Measurements from ENCODE around the gene HECTD3.
"Not testable (repeated sequence)": the region's sequence is repeated elsewhere in the genome, so short reads cannot be mapped to it uniquely, and the experiment has no call there.

HECTD3 gene

GRCh38 chr1:45014321-45015028 is 3.4 kb upstream of the HECTD3 start:
- DNase-seq (ENCODE audit: low read depth), result peak; percentile 67

DNA sequence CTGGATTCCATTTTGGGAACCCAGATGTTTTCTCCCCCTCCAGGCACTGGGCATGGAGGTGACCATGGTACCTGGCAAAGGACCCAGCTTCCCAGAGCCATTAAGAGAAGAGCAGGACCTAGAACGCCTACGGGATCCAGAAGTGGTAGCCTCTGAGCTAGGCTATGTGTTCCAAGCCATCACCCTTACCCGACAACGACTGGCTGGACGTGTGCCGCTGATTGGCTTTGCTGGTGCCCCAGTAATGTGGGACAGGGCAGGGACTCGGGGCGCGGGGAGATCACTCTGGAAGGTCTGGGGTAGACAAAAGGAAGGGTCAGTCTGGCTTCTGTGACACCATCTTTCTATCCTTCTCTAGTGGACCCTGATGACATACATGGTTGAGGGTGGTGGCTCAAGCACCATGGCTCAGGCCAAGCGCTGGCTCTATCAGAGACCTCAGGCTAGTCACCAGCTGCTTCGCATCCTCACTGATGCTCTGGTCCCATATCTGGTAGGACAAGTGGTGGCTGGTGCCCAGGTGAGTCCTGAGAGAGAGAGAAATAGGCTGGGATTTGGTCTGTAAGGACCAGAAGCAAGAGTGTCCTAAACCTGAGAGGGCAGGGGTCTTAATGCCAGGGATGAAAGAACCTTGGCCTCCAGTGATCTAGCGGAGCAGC is 2.6 kb upstream of the HECTD3 start:
- DNase-seq (ENCODE audit: low read depth), result no peak

DNA sequence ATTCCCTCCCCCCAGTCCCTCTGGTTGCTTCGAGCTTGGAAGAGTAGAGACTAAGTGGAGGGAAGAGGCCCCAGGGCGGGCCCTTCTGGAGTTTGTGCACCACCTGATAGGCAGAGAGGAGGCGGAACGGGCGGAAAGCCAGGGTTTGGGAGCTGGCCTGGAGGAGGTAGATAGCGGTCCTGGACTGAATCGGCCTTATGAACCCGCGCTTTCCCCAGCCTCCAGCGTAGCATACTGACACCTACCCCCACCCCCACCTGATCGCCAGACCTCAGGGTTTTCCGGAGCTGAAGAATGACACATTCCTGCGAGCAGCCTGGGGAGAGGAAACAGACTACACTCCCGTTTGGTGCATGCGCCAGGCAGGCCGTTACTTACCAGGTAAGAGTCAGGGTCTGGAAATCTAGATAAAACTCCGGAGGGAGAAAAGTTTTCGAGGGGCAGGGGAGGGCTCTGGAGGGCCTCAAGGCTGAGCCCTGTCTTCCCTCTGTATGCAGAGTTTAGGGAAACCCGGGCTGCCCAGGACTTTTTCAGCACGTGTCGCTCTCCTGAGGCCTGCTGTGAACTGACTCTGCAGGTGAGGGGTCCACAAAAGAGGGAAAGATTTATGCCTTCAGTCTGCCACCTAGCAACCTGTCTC is 1.6 kb upstream of the HECTD3 start:
- DNase-seq (ENCODE audit: low read depth), result no peak

DNA sequence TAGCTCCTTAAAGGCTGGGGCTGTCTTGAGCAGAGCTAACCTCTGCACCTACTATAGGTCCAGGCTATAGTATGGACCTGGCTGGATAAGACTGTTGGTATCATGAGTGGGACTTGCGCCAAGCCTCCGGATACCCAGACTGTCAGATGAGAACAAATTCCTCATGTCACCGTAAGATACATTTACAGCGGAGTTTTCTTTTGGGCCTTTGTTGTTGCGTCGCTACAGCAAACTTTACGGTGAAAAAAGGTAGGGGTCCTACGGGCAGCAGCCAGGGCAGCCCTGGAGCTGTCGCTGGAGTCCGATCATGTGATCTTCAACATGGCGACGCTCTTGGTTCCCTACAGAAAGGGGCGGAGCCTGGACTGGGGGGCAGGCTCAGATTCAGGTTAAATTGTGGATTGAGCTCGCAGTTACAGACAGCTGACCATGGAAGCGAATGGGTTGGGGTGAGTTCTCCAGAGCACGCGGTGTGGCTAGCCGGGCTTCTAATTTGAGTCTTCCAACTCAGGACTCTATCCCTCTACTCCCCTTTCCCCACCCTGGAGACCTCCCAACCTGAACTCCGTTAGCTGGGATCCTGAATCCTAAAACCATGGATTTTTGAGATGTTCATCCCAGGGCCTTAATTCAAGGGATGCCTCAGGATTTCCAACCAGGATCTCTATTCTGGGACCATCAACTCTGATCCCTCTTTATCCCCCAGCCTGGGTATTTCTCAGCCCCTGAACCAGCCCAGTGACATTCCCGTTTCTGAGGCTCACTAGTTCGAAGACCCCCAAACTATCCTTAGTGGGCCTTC is 914 bp upstream of the HECTD3 start, which contains the start of gene UROD:
UROD (plus strand) TSS at position 418 of the 802 bp plus-strand sequence; CDS start at position 430, 12 bp downstream.
- peak; percentile 77 for DNase-seq (ENCODE audit: low read depth)

DNA sequence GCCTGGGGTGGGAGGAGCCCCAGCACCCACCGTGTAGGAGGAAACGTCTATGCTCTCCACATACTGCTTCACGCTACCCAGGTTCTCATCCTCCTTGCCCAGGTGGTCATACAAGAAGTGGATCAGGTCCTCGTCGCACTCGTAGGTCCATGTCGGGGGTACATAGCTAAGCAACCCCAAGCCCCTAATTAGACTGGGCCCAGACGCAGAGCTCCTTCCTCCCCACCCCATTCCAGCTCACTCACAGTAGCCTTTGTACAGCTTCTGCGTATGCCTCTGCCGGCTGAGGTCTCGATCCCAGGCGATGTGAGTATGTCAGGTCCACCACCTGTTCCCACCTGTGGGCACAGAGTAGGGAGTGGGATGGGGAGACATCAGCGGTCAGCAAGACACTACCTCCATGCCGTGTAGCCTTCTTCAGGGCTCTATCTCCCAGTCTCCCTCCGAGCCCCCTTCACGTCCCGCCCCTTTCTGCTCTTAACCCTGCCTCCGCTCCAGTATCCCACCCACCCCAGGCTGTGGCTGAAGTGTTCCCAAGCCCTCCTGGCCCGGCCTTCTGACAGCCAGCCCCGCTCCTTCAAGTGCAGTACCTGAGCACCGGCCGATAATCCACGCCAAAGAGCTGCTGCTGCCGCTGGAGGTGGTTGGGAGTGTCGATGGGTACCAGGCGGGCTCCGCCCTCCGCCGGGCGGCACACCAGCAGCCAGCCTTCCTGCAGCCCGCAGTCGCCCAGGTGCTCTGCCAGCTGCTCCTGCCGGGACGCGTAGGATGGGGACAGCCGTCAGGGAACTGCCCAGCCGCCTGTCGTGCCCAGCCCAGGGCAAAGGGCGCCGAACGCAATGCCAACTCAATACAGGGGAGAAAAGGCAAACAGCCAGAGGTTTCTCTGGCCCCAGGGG is 919 bp downstream of the HECTD3 start:
- no peak for DNase-seq (ENCODE audit: low read depth)

DNA sequence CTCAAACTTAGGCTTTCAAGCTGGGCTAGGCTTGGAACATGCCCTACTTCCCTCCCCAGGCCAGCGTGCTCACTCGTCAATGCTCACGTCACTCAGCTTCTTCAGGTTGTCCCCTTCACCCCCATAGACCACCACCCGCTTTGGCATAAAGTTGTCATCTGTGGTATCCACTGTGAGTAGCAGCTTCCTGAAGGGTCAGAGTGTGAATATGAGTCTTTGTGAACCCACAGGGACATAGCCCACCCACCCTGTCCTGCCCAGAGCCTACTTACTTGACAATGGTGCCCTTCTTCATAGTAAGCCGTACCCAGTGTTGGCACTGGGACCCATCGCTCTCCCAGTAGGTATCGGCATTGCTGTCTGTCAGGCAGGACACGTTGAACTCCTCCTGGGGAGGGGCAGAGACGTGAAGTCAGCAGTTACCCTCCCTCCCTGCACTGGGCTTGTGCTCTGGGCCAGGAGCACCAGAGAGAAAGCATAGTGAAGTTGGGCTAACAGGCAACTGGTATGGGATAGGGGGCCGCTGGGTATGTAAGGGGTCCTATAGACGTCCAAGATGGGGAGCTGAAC is 1.7 kb downstream of the HECTD3 start:
- no peak for DNase-seq (ENCODE audit: low read depth)

GRCh38 chr1:45008516-45008915 is 2.6 kb downstream of the HECTD3 start:
- no peak for DNase-seq (ENCODE audit: low read depth)

DNA sequence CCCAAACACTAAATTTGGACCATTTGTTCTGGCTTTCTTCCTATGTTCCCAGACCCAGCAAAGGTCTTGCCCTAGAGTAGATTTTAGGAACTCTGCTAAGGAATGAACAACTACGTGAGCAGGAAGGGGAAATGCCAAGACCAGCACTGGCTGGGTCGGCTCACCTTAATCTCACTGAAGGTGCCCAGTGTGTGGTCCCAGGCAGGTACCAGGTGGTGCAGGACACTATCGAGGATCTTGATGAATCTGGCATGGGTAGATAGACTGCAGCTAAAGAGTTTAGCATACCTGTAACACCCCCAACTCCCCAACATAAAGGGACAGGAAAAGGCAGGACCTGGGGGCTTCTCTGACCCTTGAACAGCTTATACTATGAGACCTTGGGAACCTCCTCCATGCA is 3.0 kb downstream of the HECTD3 start:
- DNase-seq (ENCODE audit: low read depth), result no peak

GRCh38 chr1:45007311-45007710 is 3.8 kb downstream of the HECTD3 start:
- DNase-seq (ENCODE audit: low read depth), result no peak

GRCh38 chr1:45005761-45006160 is 5.4 kb downstream of the HECTD3 start:
- no peak for DNase-seq (ENCODE audit: low read depth)

DNA sequence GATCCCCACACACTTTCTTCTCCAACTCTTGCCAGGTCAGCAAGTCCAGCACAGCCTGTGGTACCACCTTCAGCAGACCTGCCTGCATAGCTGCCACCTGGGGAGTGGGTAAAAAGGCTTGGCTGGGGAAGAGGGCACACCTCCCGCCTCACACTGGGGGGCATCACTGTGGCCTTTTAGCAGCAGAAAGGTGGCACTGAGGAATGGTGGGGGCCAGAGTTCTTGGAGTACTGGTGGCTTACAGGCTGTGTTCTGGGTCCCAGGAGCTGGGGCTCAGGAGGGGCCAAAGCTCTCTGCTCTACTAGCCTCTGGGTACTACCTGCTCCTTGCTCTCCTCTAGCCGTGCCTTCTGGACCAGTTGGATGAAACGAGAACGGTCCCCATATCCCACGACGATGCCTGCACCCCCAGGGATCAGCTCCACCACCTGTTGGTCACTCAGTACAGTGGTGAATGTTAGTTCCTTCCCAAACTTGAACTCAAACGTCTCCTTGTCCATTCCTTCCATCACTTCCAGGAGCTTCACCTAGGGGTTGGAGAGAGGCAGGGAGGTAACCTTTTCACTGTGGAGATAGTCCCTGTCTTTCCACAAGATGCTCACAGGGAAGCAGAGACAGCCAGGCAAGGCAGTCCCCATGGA is 6.7 kb downstream of the HECTD3 start:
- no peak for DNase-seq (ENCODE audit: low read depth)

GRCh38 chr1:45003741-45004140 is 7.4 kb downstream of the HECTD3 start:
- DNase-seq (ENCODE audit: low read depth), result no peak

DNA sequence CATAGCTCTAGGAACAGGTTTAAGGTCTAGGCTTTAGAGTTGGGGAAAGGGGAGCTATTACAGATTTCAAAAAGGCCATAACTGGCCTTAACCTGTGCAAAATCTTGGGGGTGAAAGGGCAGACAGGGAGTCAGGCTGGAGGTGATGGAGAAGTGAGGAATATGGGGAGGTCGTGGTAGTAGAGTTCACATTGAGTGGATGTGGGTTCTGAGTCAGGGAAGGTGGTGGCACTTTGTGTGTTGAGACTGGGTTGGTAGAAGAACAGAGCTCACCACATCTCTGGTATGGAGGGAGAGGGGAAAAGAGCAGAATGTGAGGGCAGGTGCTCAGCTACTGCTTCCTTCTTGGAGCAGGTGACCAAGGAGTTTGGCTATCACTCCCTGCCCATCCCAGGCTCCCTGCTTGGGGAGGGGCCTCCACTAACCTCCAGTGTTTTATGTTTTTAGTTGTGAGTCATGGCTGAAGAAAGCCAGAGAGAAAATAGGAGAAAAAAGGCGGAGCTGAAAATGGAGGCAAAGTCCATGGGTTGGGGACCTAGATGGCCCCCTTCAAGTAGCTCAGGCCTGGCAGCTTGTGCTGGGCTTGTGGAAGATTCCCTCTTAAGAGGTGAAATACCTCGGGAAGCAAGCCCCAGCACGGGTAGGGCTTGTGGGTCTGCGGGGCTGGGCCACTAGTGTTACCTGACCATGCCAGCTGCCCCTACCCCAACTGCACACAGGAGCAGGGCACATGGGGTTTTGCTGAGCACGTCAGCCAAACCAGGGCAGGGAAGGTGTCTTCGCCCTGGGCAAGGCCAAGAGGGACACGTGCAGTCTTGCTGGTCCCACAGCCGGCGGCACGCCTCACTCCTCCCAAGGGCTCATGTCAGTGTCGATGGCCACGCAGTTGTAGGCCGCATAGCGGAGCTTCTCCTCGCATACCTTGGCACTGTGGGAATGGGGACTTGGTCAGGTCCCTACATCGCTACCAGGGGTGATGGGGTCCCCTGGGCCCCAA is 8.2 kb downstream of the HECTD3 start:
- DNase-seq (ENCODE audit: low read depth), result no peak

- not testable (repeated sequence) for DNase-seq (ENCODE audit: low read depth)
These were observed 9.5 kb downstream of the HECTD3 start for GRCh38 chr1:45001576-45001975.

GRCh38 chr1:45001011-45001481 is 10.1 kb downstream of the HECTD3 start:
- no peak for DNase-seq (ENCODE audit: low read depth)

DNA sequence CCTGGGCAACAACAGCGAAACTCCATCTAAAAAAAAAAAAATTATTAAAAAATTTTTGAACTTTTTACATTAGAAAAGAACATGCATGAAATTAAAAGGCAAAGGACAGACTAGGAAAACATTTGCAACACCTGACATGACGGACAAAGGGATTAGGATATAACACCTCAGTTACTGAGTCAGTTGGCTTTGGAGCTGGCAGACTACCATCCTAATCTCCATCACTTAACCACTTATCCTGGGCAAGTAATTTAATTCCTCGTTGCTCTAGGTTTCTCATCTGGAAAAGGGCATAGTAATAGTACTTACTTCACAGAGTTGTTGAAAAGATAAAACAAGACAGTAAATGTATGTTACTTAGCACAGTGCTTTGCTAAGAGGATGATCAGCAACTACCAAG is 11.9 kb downstream of the HECTD3 start:
- DNase-seq (ENCODE audit: low read depth), result no peak

DNA sequence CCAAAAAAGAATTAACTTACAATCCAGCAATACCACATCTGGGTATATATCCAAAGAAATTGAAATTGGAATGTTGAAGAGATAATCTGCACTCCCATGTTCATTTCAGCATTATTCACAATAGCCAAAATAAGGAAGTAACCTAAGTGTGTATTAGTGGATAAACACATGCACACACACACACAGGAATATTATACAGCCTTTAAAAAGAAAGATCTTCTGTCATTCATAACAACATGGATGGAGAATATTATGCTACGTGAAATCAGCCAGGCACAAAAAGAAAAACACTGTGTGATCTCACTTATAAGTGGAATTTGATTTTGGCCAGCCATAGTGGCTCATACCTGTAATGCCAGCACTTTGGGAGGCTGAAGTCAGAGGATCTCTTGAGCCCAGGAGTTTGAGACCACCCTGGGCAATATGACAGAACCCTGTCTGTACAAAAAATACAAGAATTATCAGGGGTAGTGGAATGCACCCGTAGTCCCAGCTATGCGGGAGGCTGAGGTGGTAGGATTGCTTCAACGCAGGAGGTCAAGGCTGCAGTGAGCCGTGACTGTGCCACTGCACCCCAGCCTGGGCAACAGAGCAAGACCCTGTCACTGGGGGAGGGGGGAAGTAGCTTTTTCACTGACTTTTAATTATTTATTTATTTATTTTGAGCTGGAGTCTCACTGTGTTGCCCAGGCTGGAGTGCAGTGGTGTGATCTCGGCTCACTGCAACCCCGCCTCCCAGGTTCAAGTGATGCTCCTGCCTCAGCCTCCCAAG is 15.5 kb downstream of the HECTD3 start:
- DNase-seq (ENCODE audit: low read depth), result no peak

DNA sequence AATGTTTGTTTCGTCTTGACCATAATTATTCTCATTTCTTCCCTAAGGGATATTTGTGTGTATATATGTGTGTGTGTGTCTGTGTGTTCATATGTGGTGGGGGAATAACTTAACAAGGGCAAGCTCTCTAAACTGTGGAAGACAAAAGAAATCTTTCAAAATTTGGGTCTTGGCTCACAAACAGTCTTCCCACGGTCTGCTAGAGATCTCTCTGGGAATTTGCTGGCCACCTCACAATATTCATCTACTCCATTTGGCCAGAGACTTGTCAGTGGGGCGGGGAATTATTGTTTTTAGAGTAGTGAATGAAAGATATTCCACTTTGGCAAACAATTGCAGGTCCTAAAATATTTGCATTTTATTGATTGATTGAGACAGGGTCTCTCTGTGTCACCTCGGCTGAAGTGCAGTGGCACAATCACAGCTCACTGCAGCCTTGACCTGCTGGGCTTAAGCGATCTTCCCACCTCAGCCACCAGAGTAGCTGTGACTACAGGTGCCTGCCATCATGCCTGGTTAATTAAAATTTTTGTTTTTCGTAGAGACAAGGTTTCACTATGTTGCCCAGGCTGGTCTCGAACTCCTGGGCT is 16.7 kb downstream of the HECTD3 start:
- no peak for DNase-seq (ENCODE audit: low read depth)
